G401.6 (cell line): Measurements from ENCODE around the gene TARBP1.
A peak's percentile ranks its signal among the peaks of the same experiment; 100 is the strongest.
"Not testable (repeated sequence)": the region's sequence is repeated elsewhere in the genome, so short reads cannot be mapped to it uniquely, and the experiment has no call there.

Source experiments
- FAIRE-seq: peaks from 2 replicates; lab custom pipeline; 2012; peaks lifted over from hg19 to GRCh38; lab: Jason Lieb, UNC

Gene TARBP1

GRCh38 chr1:234478481-234479309 lies at the start of gene TARBP1:
Gene TARBP1 (minus strand): TSS chr1:234479179. CDS start chr1:234479103, 76 bp downstream.
- no peak for FAIRE-seq

GRCh38 chr1:234528074-234528865 lies 49.3 kb upstream of the TARBP1 start:
- no peak for FAIRE-seq

GRCh38 chr1:234527346-234527745 lies 48.4 kb upstream of the TARBP1 start:
- no peak for FAIRE-seq

- FAIRE-seq: no peak
These were observed 47.9 kb upstream of the TARBP1 start for GRCh38 chr1:234526922-234527321.

GRCh38 chr1:234525099-234525799 lies 46.3 kb upstream of the TARBP1 start:
- FAIRE-seq: no peak

- no peak for FAIRE-seq
These were observed 42.9 kb upstream of the TARBP1 start for GRCh38 chr1:234521836-234522235.

- FAIRE-seq: no peak
These were observed 42.2 kb upstream of the TARBP1 start for GRCh38 chr1:234520908-234521817.

- FAIRE-seq: no peak
These were observed 40.5 kb upstream of the TARBP1 start for GRCh38 chr1:234519506-234519905.

GRCh38 chr1:234518876-234519275 lies 39.9 kb upstream of the TARBP1 start:
- FAIRE-seq: no peak

- FAIRE-seq: not testable (repeated sequence)
These were observed 39.1 kb upstream of the TARBP1 start for GRCh38 chr1:234518086-234518485.

- peak; percentile 47 for FAIRE-seq
These were observed 38.3 kb upstream of the TARBP1 start for GRCh38 chr1:234517110-234517802.

- peak; percentile 98 for FAIRE-seq
These were observed 36.9 kb upstream of the TARBP1 start for GRCh38 chr1:234515821-234516241.

- no peak for FAIRE-seq
These were observed 36.4 kb upstream of the TARBP1 start for GRCh38 chr1:234515411-234515810.

GRCh38 chr1:234512451-234512861 lies 33.5 kb upstream of the TARBP1 start:
- FAIRE-seq: no peak

- peak; percentile 34 for FAIRE-seq
These were observed 30.7 kb upstream of the TARBP1 start for GRCh38 chr1:234509457-234510328.

GRCh38 chr1:234507626-234508387 lies 28.8 kb upstream of the TARBP1 start:
- FAIRE-seq: peak; percentile 93

- FAIRE-seq: peak; percentile 84
These were observed 28.1 kb upstream of the TARBP1 start for GRCh38 chr1:234507089-234507488.

GRCh38 chr1:234505769-234506102 lies 26.8 kb upstream of the TARBP1 start:
- FAIRE-seq: peak; percentile 99
